ENCODE results near the gene TTLL13.

GRCh38 chr15:90300988-90301706, 51.8 kb downstream of the TTLL13 start:
- peak; percentile 81 to 94 (median 81) for TF ChIP-seq CTCF (IDR thresholded peaks at IDR 0.05 in 2 of 3, conservative IDR thresholded peaks at IDR 0.05 in 1 of 3; ENCODE audit: insufficient read depth in 2 of 3, low read depth in 1 of 3, low read length in 3 of 3)
- no peak for TF ChIP-seq CCAR2 (IDR thresholded peaks at IDR 0.05; ENCODE audit: low read depth, low read length)
- TF ChIP-seq SMAD1 (IDR thresholded peaks at IDR 0.05; ENCODE audit: low read depth, low read length, partially characterized antibody), result no peak
- TF ChIP-seq NCOA6 (IDR thresholded peaks at IDR 0.05), result no peak
- TF ChIP-seq POLR2A (conservative IDR thresholded peaks at IDR 0.05), result peak; percentile 38; the same call in 1 of the 2 replicates
- TF ChIP-seq ZNF143 (CRISPR knock-in tag; IDR thresholded peaks at IDR 0.05), result 0 out of 2 replicates have a peak, but pooled peaks have one; percentile 40

Measured in K562 (cell line).